Subcutaneous adipose tissue (tissue), 4 donors: ENCODE data around the gene JAKMIP2. TPM values are rescaled to one million over a fixed set of nuclear protein-coding genes. Genes with fewer than 3 reads are reported as not detected.

Experiments
- total RNA-seq, 4 donors: library from RNA; depleted of rRNA; stranded (reverse); fragments of >200 nt; gene quantifications; one replicate each; pipeline ENCODE4 v1.1.0, GENCODE V29; 2016
- TF ChIP-seq, protein P1 (sequence below): fragments of 450-650 bp; IDR thresholded peaks from one replicate; pipeline ENCODE4 v1.5.1; 2016; ENCODE audit warnings: low read depth, mild to moderate bottlenecking, control low read depth, antibody characterized with exemption, moderate library complexity

Gene JAKMIP2
- total RNA-seq, 4 donors from 2014 or later: 0.19 to 13.4 (median 2.0) TPM; not detected in 1

DNA sequence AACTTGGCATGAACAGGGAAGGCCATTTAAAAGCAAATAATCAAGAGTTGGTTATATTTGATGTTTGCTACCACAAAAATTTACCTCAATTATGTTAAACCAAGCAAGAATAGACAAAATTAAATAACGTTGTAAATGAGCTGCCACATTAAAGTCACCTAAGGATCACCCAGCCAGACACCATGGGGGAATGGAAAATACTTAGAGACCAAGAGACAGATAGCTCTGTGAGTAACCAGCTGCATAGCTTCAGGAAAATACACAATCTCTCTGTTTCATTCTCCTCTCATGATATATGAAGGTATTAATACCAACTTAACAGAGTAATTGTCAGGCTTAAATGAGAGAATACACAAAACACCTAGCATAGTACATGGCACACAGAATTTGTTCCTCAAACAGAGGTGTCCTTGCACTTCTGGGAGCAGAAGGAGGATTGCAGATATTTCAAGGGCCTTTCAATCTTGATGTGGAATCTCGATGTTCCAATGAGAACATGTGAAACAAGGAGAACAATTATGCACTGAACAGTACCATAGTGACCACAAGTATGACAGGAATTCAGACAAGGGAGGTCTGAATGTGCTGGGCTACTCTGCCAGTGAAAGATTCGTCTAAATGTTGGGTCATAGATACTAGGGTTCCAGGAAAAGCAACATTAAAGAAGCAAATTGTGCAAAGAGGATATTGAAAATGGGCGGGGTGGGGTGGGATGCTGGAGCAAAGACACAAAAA is 18.6 kb downstream of the JAKMIP2 start:
- TF ChIP-seq, protein P1, sequence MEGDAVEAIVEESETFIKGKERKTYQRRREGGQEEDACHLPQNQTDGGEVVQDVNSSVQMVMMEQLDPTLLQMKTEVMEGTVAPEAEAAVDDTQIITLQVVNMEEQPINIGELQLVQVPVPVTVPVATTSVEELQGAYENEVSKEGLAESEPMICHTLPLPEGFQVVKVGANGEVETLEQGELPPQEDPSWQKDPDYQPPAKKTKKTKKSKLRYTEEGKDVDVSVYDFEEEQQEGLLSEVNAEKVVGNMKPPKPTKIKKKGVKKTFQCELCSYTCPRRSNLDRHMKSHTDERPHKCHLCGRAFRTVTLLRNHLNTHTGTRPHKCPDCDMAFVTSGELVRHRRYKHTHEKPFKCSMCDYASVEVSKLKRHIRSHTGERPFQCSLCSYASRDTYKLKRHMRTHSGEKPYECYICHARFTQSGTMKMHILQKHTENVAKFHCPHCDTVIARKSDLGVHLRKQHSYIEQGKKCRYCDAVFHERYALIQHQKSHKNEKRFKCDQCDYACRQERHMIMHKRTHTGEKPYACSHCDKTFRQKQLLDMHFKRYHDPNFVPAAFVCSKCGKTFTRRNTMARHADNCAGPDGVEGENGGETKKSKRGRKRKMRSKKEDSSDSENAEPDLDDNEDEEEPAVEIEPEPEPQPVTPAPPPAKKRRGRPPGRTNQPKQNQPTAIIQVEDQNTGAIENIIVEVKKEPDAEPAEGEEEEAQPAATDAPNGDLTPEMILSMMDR: no peak

DNA sequence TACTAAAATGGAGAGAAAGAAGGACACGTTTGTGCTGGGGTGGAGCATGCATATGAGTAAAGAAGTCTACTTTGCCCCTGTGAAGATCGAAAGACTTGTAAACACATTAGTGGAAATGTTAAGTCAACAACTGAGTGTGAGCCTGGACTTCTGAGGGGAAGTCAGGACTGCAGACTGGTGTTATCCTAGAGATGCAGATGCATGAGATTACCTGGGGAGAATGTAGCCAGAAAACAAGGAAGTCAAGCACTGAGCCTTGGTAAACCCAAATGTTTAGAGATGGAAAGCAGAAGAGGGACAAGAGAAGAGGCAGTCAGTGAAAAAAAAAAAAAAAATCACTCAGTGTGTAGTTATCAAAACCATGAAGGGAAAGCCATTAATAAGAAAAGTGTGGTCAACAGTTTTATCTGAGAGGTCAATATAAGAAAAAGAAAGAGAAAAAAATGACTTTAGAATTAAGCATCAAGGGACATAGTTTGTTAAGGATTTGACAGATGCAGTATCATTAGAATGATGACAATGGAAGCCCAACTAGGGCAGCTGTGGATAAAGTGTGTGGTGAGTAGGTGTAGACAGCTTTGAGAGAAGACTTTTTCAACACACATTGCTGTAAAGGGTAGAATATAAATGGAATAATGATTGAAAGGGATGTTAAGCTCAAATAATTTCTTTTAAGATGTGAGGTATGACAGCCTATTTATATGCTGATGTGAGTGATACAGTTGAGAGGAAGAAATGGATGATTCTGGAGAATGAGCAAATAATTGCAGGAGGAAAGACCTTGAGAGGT is 22.2 kb downstream of the JAKMIP2 start:
- TF ChIP-seq, protein P1: no peak

DNA sequence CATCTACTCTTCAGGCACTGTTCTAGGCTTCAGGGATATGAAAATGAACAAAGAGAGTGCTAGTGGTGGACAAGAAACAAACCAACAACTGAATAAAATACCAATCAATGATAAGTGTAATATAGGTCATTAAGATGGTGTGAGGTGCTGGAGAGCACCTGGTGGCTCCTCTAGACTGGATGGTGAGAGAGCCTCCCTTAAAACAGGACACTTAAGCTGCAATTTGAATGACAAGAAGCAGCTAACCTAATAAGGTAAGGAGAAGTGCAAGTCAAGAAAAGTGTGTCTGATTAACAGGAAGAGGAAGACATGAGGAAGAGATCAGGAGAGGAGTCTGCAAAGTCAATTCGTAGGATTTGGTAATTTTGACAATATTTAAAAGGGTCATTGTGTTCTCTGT is 23.1 kb downstream of the JAKMIP2 start:
- TF ChIP-seq, protein P1: no peak

DNA sequence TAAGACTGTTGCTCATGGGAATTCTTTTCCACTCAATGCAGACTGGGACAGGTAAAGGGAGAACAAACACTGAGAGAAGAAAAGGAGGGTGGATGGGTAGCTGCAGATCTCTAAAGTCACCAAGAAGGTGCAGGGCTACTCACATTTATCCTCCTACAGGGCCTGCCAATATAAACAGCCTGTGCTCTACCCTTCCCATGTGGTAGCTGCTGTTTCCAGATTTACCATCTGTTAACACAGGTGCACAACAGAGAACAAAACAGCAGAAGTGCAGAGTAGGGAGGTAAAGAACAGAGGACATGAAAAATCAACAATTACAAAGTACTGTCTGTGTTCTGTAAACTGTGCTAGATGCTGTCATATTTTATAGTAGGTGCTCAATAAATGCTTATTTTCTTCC is 26.0 kb downstream of the JAKMIP2 start:
- TF ChIP-seq, protein P1: no peak

DNA sequence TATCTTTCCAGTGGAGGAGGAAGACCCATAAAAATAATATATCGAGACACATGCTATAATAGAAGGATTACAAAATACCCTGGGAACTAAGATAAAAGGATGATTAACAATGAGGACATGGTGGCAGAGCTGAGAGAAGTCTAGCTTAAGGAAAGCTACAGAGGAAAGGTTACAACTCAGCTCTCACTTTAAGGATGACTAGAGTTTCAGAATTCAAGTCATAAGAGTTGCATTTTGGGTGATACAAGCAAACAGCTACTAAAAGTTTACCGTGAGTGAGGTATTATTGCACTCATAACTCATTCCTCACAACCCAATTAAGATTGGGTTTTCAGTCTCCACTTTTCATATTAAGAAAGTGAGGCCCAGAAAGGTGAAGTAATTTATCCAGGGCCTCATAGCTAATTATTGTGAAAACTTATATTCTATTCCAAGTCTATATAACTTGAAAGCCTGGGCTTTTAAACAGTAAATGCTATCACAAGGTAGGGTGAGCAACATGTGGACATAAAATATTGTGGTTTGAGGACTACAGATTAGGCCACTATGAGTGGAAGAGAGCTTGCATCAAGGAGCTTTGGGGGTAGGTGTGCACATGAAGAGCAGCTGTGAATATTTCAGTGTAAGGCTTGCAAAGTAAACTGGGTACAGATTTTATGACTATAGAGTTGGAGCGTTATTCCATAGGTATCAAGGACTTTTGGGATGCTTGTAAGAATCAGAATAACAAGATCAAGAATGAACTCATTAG is 28.0 kb downstream of the JAKMIP2 start:
- TF ChIP-seq, protein P1: no peak

DNA sequence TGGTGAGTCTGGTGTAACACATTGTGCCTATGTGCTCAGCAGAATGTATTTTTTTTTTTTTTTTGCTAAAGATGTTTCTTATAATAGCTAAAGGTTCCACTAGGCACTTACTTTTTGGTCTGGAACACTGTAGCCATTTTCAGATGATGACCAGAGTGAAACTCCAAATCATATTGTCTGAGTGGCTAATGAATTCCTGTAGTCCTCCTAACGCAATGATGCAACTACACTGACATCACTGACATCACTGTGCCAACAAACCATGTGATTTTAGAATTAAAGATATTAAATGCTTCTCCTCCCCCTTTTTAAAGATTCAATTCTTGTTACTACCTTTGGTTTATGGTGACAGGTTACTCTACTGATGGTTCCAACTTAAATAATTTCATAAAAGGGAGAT is 28.8 kb downstream of the JAKMIP2 start:
- TF ChIP-seq, protein P1: no peak
